Mammary epithelial cell (primary cell): ENCODE results near the gene HACL1.

Experiments used
- EZH2 ChIP-seq: IDR thresholded peaks from 2 replicates; pipeline ENCODE4 v1.6.1; 2012; ENCODE audit warnings: low read length, inconsistent platforms, borderline replicate concordance
- TF ChIP-seq, protein P1 (sequence below), 2 donors: IDR thresholded peaks in 1 of 2; conservative IDR thresholded peaks in 1 of 2; 2 replicates each; pipeline ENCODE4 v1.5.1; 2011 to 2012; ENCODE audit warnings: inconsistent platforms in 2 of 2, low read length in 2 of 2, mild to moderate bottlenecking in 2 of 2, control low read depth in 1 of 2, low read depth in 1 of 2; ENCODE audit not compliant: insufficient read depth in 1 of 2; ENCODE audit errors: extremely low read depth in 1 of 2

DNA sequence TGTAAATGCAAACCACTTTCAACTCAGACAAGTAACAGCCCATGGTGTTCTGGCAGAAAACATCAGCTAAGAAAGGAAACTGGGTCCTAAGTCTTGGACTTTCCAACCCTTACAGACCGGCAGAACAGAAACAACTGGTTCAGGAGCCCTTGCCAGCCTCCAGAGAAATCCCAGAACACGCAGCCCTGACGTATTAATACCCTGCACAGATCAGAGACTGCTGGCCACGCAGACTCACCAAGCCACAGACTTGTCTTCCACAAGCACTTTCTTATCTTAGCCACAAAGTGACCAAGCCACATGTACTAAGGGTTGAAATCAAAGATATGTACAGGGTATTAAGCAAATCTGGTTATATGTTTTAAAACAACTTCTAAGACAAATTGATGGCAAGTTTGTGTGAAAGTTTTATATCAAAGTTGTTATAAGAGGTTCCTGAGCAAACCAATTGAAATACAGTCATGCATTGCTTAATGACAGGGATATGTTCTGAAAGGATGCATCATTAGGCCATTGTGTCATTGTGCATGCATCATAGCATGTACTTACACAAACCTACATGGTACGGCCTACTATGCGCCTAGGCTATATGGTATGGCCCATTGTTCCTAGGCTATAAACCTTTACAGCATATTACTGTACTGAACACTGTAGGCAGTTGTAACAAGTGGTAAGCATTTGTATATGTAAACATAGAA is 37.0 kb upstream of the HACL1 start:
- TF ChIP-seq EZH2 = no peak
- TF ChIP-seq, protein P1, sequence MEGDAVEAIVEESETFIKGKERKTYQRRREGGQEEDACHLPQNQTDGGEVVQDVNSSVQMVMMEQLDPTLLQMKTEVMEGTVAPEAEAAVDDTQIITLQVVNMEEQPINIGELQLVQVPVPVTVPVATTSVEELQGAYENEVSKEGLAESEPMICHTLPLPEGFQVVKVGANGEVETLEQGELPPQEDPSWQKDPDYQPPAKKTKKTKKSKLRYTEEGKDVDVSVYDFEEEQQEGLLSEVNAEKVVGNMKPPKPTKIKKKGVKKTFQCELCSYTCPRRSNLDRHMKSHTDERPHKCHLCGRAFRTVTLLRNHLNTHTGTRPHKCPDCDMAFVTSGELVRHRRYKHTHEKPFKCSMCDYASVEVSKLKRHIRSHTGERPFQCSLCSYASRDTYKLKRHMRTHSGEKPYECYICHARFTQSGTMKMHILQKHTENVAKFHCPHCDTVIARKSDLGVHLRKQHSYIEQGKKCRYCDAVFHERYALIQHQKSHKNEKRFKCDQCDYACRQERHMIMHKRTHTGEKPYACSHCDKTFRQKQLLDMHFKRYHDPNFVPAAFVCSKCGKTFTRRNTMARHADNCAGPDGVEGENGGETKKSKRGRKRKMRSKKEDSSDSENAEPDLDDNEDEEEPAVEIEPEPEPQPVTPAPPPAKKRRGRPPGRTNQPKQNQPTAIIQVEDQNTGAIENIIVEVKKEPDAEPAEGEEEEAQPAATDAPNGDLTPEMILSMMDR (conservative IDR thresholded peaks at IDR 0.05 in 1 of 2, IDR thresholded peaks at IDR 0.05 in 1 of 2; ENCODE audit: extremely low read depth in 1 of 2, insufficient read depth in 1 of 2, low read depth in 1 of 2, low read length in 2 of 2) = no peak
